ENCODE data around the gene ATP8A2. TPM values are rescaled to one million over a fixed set of nuclear protein-coding genes. Genes with fewer than 3 reads are reported as not detected.

The ATP8A2 gene
- total and polyA plus RNA-seq, 4 donors = 0.01 to 0.08 (median 0.05) TPM; not detected in 1

- H3K27me3 ChIP-seq (ENCODE audit: control insufficient read depth in 4 of 4, insufficient read depth in 4 of 4, low read length in 3 of 4) = no peaks in the 10 kb centered on the region
- H3K27ac ChIP-seq (ENCODE audit: low read depth in 1 of 2, low read length in 2 of 2) = no peak overlapping the region
- no peak overlapping the region for H3K9ac ChIP-seq (ENCODE audit: low read depth in 1 of 2, low read length in 2 of 2)
- WGBS = 70% methylated on average over 11 of the region's 11 CpGs
- H3K36me3 ChIP-seq (ENCODE audit: control insufficient read depth in 4 of 4, insufficient read depth in 3 of 4, low read depth in 1 of 4, low read length in 3 of 4) = no peaks in the 10 kb centered on the region
- DNase-seq (ENCODE audit: low spot score) = no peak
- TF ChIP-seq ATF3 (IDR thresholded peaks at IDR 0.05) = no peak
- TF ChIP-seq HNF4A (conservative IDR thresholded peaks at IDR 0.05) = no peak
- TF ChIP-seq FOXA1 (IDR thresholded peaks at IDR 0.05) = no peak
- no peak for TF ChIP-seq EGR1 (IDR thresholded peaks at IDR 0.05; ENCODE audit: low read depth in 2 of 2)
- no peak for TF ChIP-seq SP1 (IDR thresholded peaks at IDR 0.05)
- no peak for TF ChIP-seq ZBTB33 (IDR thresholded peaks at IDR 0.05)
- no peaks in the 10 kb centered on the region for H3K4me1 ChIP-seq (ENCODE audit: control insufficient read depth in 4 of 4, insufficient read depth in 4 of 4, low read length in 3 of 4)
- H3K9me3 ChIP-seq (ENCODE audit: control insufficient read depth in 4 of 4, low read length in 3 of 4) = no peaks in the 10 kb centered on the region
- H3K4me3 ChIP-seq (ENCODE audit: low read depth in 1 of 3, low read length in 3 of 3) = no peak overlapping the region
These were observed 476.2 kb downstream of the ATP8A2 start for GRCh38 chr13:25847635-25848626.

- Histone ChIP-seq H3K4me3 (ENCODE audit: low read depth in 1 of 3, low read length in 3 of 3) (no peak overlapping the region), H3K9me3 (ENCODE audit: control insufficient read depth in 4 of 4, low read length in 3 of 4) (no peaks in the 10 kb centered on the region), H3K4me1 (ENCODE audit: control insufficient read depth in 4 of 4, insufficient read depth in 4 of 4, low read length in 3 of 4) (no peaks in the 10 kb centered on the region), H3K9ac (ENCODE audit: low read depth in 1 of 2, low read length in 2 of 2) (no peak overlapping the region), H3K27ac (ENCODE audit: low read depth in 1 of 2, low read length in 2 of 2) (no peak overlapping the region), H3K36me3 (ENCODE audit: control insufficient read depth in 4 of 4, insufficient read depth in 3 of 4, low read depth in 1 of 4, low read length in 3 of 4) (no peaks in the 10 kb centered on the region), H3K27me3 (ENCODE audit: control insufficient read depth in 4 of 4, insufficient read depth in 4 of 4, low read length in 3 of 4) (no peaks in the 10 kb centered on the region)
- DNase-seq (ENCODE audit: low spot score) = no peak
- no peak for TF ChIP-seq JUND (IDR thresholded peaks at IDR 0.05)
- TF ChIP-seq ZBTB33 (IDR thresholded peaks at IDR 0.05) = no peak
- 69% methylated on average over 8 of the region's 8 CpGs for WGBS
These were observed 477.3 kb downstream of the ATP8A2 start for GRCh38 chr13:25848812-25849745.

GRCh38 chr13:25857830-25858229 is 486.1 kb downstream of the ATP8A2 start:
- H3K36me3 ChIP-seq (ENCODE audit: control insufficient read depth in 4 of 4, insufficient read depth in 3 of 4, low read depth in 1 of 4, low read length in 3 of 4) = no peaks in the 10 kb centered on the region
- no peaks in the 10 kb centered on the region for H3K27me3 ChIP-seq (ENCODE audit: control insufficient read depth in 4 of 4, insufficient read depth in 4 of 4, low read length in 3 of 4)
- no peak for DNase-seq (ENCODE audit: low spot score)
- 79% methylated on average over 4 of the region's 4 CpGs for WGBS
- no peak overlapping the region for H3K9ac ChIP-seq (ENCODE audit: low read depth in 1 of 2, low read length in 2 of 2)
- H3K9me3 ChIP-seq (ENCODE audit: control insufficient read depth in 4 of 4, low read length in 3 of 4) = no peaks in the 10 kb centered on the region
- H3K4me3 ChIP-seq (ENCODE audit: low read depth in 1 of 3, low read length in 3 of 3) = no peak overlapping the region
- no peak overlapping the region for H3K27ac ChIP-seq (ENCODE audit: low read depth in 1 of 2, low read length in 2 of 2)
- no peaks in the 10 kb centered on the region for H3K4me1 ChIP-seq (ENCODE audit: control insufficient read depth in 4 of 4, insufficient read depth in 4 of 4, low read length in 3 of 4)
- no peak for TF ChIP-seq RAD21 (IDR thresholded peaks at IDR 0.05)
- no peak for TF ChIP-seq FOXA1 (IDR thresholded peaks at IDR 0.05)
- no peak for TF ChIP-seq EGR1 (IDR thresholded peaks at IDR 0.05; ENCODE audit: low read depth in 2 of 2)
- TF ChIP-seq JUND (IDR thresholded peaks at IDR 0.05) = no peak
- no peak for TF ChIP-seq RXRA (IDR thresholded peaks at IDR 0.05)
- TF ChIP-seq REST (IDR thresholded peaks at IDR 0.05) = no peak
- TF ChIP-seq NR2F2 (IDR thresholded peaks at IDR 0.05) = no peak
- TF ChIP-seq ZBTB33 (IDR thresholded peaks at IDR 0.05) = no peak
- TF ChIP-seq YY1 (IDR thresholded peaks at IDR 0.05) = no peak
- no peak for TF ChIP-seq HNF4A (conservative IDR thresholded peaks at IDR 0.05)
- no peak for TF ChIP-seq GABPA (IDR thresholded peaks at IDR 0.05 in 1 of 2, conservative IDR thresholded peaks at IDR 0.05 in 1 of 2)

Data from liver (tissue), 9 donors.